Measurements from ENCODE around the gene CSGALNACT2.
"Not testable (repeated sequence)": the region's sequence is repeated elsewhere in the genome, so short reads cannot be mapped to it uniquely, and the experiment has no call there.

The CSGALNACT2 gene, protein sequence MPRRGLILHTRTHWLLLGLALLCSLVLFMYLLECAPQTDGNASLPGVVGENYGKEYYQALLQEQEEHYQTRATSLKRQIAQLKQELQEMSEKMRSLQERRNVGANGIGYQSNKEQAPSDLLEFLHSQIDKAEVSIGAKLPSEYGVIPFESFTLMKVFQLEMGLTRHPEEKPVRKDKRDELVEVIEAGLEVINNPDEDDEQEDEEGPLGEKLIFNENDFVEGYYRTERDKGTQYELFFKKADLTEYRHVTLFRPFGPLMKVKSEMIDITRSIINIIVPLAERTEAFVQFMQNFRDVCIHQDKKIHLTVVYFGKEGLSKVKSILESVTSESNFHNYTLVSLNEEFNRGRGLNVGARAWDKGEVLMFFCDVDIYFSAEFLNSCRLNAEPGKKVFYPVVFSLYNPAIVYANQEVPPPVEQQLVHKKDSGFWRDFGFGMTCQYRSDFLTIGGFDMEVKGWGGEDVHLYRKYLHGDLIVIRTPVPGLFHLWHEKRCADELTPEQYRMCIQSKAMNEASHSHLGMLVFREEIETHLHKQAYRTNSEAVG

GRCh38 chr10:43138021-43138756 is at the start of gene CSGALNACT2:
Gene CSGALNACT2, plus strand, starts transcription at chr10:43138445. Its CDS starts 16,705 bp downstream, at chr10:43155150.
- peak; percentile 63 for DNase-seq

GRCh38 chr10:43089519-43089918 is 48.7 kb upstream of the CSGALNACT2 start:
- no peak for DNase-seq

- no peak for DNase-seq
Observed at GRCh38 chr10:43090188-43090587, 48.1 kb upstream of the CSGALNACT2 start.

DNA sequence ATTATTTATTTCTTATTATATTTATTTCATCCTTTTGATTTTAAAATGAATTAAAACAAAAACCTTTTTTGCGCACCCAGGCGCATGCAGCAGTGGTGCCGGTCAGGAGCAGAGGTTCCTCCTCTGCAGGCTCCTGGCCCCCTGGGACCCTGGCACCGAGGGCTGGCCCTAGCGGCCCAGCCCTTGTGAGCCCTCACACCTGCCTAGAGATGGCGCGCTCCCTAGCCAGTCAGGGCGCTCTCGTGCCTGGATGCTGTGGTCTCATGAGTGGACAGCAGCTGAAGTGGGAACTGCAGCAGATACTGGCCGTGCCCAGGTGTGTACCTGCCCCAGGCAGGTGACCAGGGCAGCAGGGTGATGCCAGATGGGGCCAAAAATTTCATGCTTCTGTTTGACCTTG is 47.6 kb upstream of the CSGALNACT2 start:
- no peak for DNase-seq

- no peak for DNase-seq
Observed at GRCh38 chr10:43091846-43092245, 46.4 kb upstream of the CSGALNACT2 start.

GRCh38 chr10:43093423-43094076 is 44.7 kb upstream of the CSGALNACT2 start:
- DNase-seq: no peak

- DNase-seq: no peak
Observed at GRCh38 chr10:43094085-43094484, 44.2 kb upstream of the CSGALNACT2 start.

GRCh38 chr10:43099339-43099738 is 38.9 kb upstream of the CSGALNACT2 start:
- DNase-seq: not testable (repeated sequence)

GRCh38 chr10:43099928-43100327 is 38.3 kb upstream of the CSGALNACT2 start:
- no peak for DNase-seq

- DNase-seq: no peak
Observed at GRCh38 chr10:43100366-43100765, 37.9 kb upstream of the CSGALNACT2 start.

GRCh38 chr10:43102063-43102828 is 36.0 kb upstream of the CSGALNACT2 start:
- DNase-seq: no peak

GRCh38 chr10:43105102-43105955 is 32.9 kb upstream of the CSGALNACT2 start:
- peak; percentile 59 for DNase-seq

GRCh38 chr10:43105956-43106229 is 32.4 kb upstream of the CSGALNACT2 start:
- DNase-seq: no peak

GRCh38 chr10:43106256-43107091 is 31.8 kb upstream of the CSGALNACT2 start:
- no peak for DNase-seq

GRCh38 chr10:43108951-43109350 is 29.3 kb upstream of the CSGALNACT2 start:
- no peak for DNase-seq

DNA sequence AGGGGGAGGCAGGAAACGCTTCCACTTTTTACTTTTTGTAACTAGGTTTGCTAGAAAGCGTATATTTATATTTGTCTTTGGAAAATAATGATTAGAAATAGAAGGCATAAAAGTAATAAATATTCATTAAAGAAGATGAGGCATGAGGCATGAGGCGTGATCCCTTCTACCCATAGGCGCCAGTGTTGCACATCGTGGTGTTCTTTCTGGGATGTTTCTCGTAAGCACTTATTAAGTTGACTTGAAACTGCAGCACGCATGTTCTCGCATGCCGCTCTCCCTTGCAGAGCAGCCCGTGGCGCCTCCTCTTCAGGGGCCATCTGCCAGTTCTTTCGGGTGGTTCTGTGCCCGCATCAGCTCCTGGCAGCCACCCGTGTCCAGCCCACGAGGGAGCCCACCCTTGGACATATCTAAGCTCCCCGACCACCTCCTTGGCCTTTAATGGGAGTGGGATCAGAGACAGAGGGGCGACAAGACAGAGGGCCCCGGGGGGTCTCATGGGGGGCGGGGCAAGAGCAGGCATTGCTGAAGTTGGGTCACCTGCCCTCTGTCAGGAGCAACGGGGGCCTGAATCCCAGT is 28.5 kb upstream of the CSGALNACT2 start:
- no peak for DNase-seq

DNA sequence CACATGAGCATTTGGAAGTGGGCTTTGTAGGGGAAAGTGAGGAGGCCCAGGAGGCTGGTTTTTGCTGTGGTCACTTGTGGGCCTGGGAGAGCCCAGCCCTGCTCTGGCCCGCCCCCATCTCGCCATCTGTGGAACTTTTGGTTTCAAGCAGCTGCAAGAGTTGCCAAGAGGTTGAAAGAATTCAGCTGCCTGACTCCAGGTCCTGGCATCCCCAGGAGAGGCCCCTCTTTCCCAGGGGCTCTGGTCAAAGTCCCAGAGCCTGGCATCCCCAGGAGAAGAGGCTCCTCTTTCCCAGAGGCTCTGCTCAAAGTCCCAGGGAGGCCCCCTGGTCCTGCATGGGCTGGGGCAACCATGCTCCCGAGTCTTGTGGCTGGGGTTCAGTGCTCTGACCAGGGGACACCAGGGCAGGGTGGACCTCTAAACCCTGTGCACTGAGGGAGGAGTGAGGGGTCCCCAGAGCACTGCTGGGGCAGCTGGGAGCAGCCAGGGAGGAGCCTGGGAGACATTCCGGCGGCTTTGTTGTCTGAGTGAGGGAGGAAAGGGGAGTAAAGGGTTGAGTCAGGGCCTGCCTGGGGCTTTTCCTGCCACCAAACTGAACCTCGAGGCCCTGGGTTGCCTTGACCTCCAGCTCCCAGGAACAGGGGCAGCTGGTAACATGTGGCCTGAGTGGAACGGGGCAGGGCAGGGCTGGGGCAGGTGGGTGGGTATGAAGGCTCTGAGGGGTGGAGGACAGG is 27.7 kb upstream of the CSGALNACT2 start:
- no peak for DNase-seq

GRCh38 chr10:43111101-43111500 is 27.1 kb upstream of the CSGALNACT2 start:
- DNase-seq: no peak

- DNase-seq: no peak
Observed at GRCh38 chr10:43111921-43112607, 26.2 kb upstream of the CSGALNACT2 start.

All from NCI-H1092 (cell line).